Uterus (tissue), 2 donors: ENCODE measurements around the gene ASAP3.

Experiments used
- CTCF ChIP-seq, 4 experiments: fragments of 200-600 bp in 2 of 4; fragments of 450-650 bp in 2 of 4; sonication (generic) in 2 of 4; IDR thresholded peaks; one replicate each; pipeline ENCODE4 v1.5.1; 2016 to 2019; ENCODE audit warnings: antibody characterized with exemption in 4 of 4, mild to moderate bottlenecking in 2 of 4, moderate library complexity in 1 of 4
- POLR2A ChIP-seq, 2 donors: fragments of 450-650 bp; IDR thresholded peaks; one replicate each; pipeline ENCODE4 v1.6.1; 2016; ENCODE audit warnings: antibody characterized with exemption in 2 of 2, mild to moderate bottlenecking in 1 of 2, moderate library complexity in 1 of 2

GRCh38 chr1:23530087-23530746 lies 46.2 kb upstream of the ASAP3 start:
- TF ChIP-seq CTCF (IDR thresholded peaks at IDR 0.05) (no peak), POLR2A (IDR thresholded peaks at IDR 0.05) (no peak)
